ENCODE results near the gene RET. TPM values are rescaled to one million over a fixed set of nuclear protein-coding genes. Genes with fewer than 3 reads are reported as not detected.

RET gene
- total RNA-seq, 1 experiment from 2014 or later: not detected

DNA sequence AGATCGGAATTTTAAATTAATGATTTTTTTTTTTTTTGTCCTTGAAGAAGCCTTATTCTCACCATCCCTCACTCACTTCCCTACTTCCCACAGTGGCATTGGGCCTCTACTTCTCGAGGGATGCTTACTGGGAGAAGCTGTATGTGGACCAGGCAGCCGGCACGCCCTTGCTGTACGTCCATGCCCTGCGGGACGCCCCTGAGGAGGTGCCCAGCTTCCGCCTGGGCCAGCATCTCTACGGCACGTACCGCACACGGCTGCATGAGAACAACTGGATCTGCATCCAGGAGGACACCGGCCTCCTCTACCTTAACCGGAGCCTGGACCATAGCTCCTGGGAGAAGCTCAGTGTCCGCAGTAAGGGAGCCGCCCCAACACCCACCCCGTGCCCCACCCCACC, 23.5 kb downstream of the RET start:
- no peak overlapping the region for H3K27ac Mint-ChIP-seq (ENCODE audit: unreplicated experiment)
- no peak overlapping the region for H3K4me3 ChIP-seq (ENCODE audit: low read depth, low read length)
- H3K36me3 ChIP-seq (ENCODE audit: control insufficient read depth, insufficient read depth, low read length): no peaks in the 10 kb centered on the region
- TF ChIP-seq, protein P1, sequence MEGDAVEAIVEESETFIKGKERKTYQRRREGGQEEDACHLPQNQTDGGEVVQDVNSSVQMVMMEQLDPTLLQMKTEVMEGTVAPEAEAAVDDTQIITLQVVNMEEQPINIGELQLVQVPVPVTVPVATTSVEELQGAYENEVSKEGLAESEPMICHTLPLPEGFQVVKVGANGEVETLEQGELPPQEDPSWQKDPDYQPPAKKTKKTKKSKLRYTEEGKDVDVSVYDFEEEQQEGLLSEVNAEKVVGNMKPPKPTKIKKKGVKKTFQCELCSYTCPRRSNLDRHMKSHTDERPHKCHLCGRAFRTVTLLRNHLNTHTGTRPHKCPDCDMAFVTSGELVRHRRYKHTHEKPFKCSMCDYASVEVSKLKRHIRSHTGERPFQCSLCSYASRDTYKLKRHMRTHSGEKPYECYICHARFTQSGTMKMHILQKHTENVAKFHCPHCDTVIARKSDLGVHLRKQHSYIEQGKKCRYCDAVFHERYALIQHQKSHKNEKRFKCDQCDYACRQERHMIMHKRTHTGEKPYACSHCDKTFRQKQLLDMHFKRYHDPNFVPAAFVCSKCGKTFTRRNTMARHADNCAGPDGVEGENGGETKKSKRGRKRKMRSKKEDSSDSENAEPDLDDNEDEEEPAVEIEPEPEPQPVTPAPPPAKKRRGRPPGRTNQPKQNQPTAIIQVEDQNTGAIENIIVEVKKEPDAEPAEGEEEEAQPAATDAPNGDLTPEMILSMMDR (IDR thresholded peaks at IDR 0.05; ENCODE audit: insufficient read depth in 1 of 2, low read depth in 1 of 2, low read length in 1 of 2, severe bottlenecking in 1 of 2, unreplicated experiment in 1 of 2): no peak
- BruUV-seq (replicated peaks): no TSS peak
- H3K4me1 ChIP-seq: no peaks in the 10 kb centered on the region
- CTCF ChIA-PET: interaction anchor here (0.7 kb wide), 1 partner anchor 159 kb away, joined by 3 read pairs; no protein-coding TSS in a partner anchor
- H3K9me3 Mint-ChIP-seq (ENCODE audit: unreplicated experiment): no peaks in the 10 kb centered on the region
- POLR2A ChIA-PET: no interaction called here
- H3K27me3 Mint-ChIP-seq (ENCODE audit: insufficient read depth, unreplicated experiment): peaks cover 28% of the 10 kb centered on the region
- no peak for DNase-seq
- H3K4me3 Mint-ChIP-seq (ENCODE audit: unreplicated experiment): no peak overlapping the region
- H3K27me3 ChIP-seq (replicated peaks; ENCODE audit: control insufficient read depth, insufficient read depth, low read length): peaks cover 9% of the 10 kb centered on the region
- no peaks in the 10 kb centered on the region for H3K4me1 Mint-ChIP-seq (ENCODE audit: low read depth, unreplicated experiment)
- intact Hi-C loops (cut with micrococcal nuclease; ENCODE audit: unreplicated experiment): loop anchor here (10.0 kb wide), 1 partner anchor 126 kb away; no protein-coding TSS in a partner anchor
- peaks cover 5% of the 10 kb centered on the region for H3K36me3 Mint-ChIP-seq (ENCODE audit: insufficient read depth, unreplicated experiment)
- H3K9me3 ChIP-seq: no peaks in the 10 kb centered on the region

- H3K4me1 Mint-ChIP-seq (ENCODE audit: low read depth, unreplicated experiment): no peaks in the 10 kb centered on the region
- no peak for DNase-seq
- H3K36me3 Mint-ChIP-seq (ENCODE audit: insufficient read depth, unreplicated experiment): peaks cover 6% of the 10 kb centered on the region
- POLR2A ChIA-PET: no interaction called here
- H3K27me3 Mint-ChIP-seq (ENCODE audit: insufficient read depth, unreplicated experiment): peaks cover 28% of the 10 kb centered on the region
- Histone ChIP-seq H3K36me3 (ENCODE audit: control insufficient read depth, insufficient read depth, low read length) (no peaks in the 10 kb centered on the region), H3K4me1 (no peaks in the 10 kb centered on the region), H3K4me3 (ENCODE audit: low read depth, low read length) (no peak overlapping the region), H3K9me3 (no peaks in the 10 kb centered on the region), H3K27me3 (replicated peaks; ENCODE audit: control insufficient read depth, insufficient read depth, low read length) (peaks cover 6% of the 10 kb centered on the region)
- CTCF ChIA-PET: interaction anchor here (0.6 kb wide), 1 partner anchor 26 kb away, joined by 3 read pairs; no protein-coding TSS in a partner anchor
- no TSS peak for BruUV-seq (replicated peaks)
- TF ChIP-seq, protein P1 (IDR thresholded peaks at IDR 0.05; ENCODE audit: insufficient read depth in 1 of 2, low read depth in 1 of 2, low read length in 1 of 2, severe bottlenecking in 1 of 2, unreplicated experiment in 1 of 2): no peak
- intact Hi-C loops (cut with micrococcal nuclease; ENCODE audit: unreplicated experiment): loop anchor here (10.0 kb wide), 1 partner anchor 127 kb away; no protein-coding TSS in a partner anchor
- no peak overlapping the region for H3K27ac Mint-ChIP-seq (ENCODE audit: unreplicated experiment)
- no peak overlapping the region for H3K4me3 Mint-ChIP-seq (ENCODE audit: unreplicated experiment)
- H3K9me3 Mint-ChIP-seq (ENCODE audit: unreplicated experiment): no peaks in the 10 kb centered on the region
Measured at GRCh38 chr10:43102063-43102828, 25.4 kb downstream of the RET start.

- TF ChIP-seq, protein P1 (IDR thresholded peaks at IDR 0.05; ENCODE audit: insufficient read depth in 1 of 2, low read depth in 1 of 2, low read length in 1 of 2, severe bottlenecking in 1 of 2, unreplicated experiment in 1 of 2): peak; percentile 99
- H3K4me3 Mint-ChIP-seq (ENCODE audit: unreplicated experiment): peak overlapping the region; percentile 68
- intact Hi-C loops (cut with micrococcal nuclease; ENCODE audit: unreplicated experiment): loop anchor here (1.0 to 10.0 kb wide), 4 partner anchors 131 to 357 kb away; no protein-coding TSS in a partner anchor
- no peaks in the 10 kb centered on the region for H3K36me3 ChIP-seq (ENCODE audit: control insufficient read depth, insufficient read depth, low read length)
- no peaks in the 10 kb centered on the region for H3K9me3 ChIP-seq
- H3K9me3 Mint-ChIP-seq (ENCODE audit: unreplicated experiment): no peaks in the 10 kb centered on the region
- H3K27me3 Mint-ChIP-seq (ENCODE audit: insufficient read depth, unreplicated experiment): peaks cover 17% of the 10 kb centered on the region
- DNase-seq: peak; percentile 80 to 91
- BruUV-seq (replicated peaks): no TSS peak
- ChIA-PET POLR2A (no interaction called here), CTCF (interaction anchor here (0.8 kb wide), 1 partner anchor 646 kb away, joined by 3 read pairs; no protein-coding TSS in a partner anchor)
- H3K27ac Mint-ChIP-seq (ENCODE audit: unreplicated experiment): no peak overlapping the region
- no peaks in the 10 kb centered on the region for H3K4me1 ChIP-seq
- H3K4me1 Mint-ChIP-seq (ENCODE audit: low read depth, unreplicated experiment): no peaks in the 10 kb centered on the region
- peaks cover 6% of the 10 kb centered on the region for H3K36me3 Mint-ChIP-seq (ENCODE audit: insufficient read depth, unreplicated experiment)
- H3K27me3 ChIP-seq (replicated peaks; ENCODE audit: control insufficient read depth, insufficient read depth, low read length): peaks cover 3% of the 10 kb centered on the region
- peak overlapping the region; percentile 48 for H3K4me3 ChIP-seq (ENCODE audit: low read depth, low read length)
Measured at GRCh38 chr10:43105102-43105955, 28.5 kb downstream of the RET start.
